ENCODE measurements around the gene TMEM178B.

The TMEM178B gene

DNA sequence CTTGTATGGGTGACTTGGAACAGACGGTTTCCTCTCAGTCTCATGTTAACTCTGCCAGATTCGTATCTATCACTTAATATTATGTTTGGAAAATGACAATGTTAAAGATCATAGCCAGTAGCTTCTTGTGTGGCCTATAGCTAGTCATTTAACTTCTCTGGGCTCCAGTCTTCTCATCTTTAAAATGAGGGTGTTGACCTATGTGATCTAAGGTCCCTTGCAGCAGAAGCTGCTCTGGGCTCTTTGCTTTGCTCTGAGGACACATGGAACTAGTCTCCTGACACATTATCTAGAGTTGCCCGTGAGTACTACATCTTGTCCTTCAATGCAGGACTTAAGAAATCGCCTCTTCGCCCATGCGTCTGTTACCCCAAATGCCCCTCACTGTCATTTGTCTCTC, 93.1 kb downstream of the TMEM178B start:
- ChIA-PET POLR2A (no interaction called here), CTCF (no interaction called here)
- no peak overlapping the region for H3K27ac ChIP-seq (ENCODE audit: extremely low read depth, low read depth, low read length)
- H3K4me3 ChIP-seq (ENCODE audit: low read depth, low read length), result no peak overlapping the region
- H3K9me3 ChIP-seq (ENCODE audit: control insufficient read depth, insufficient read depth, low read depth, low read length), result no peaks in the 10 kb centered on the region
- H3K36me3 ChIP-seq (ENCODE audit: control insufficient read depth in 2 of 2, insufficient read depth in 1 of 2, low read length in 2 of 2), result no peaks in the 10 kb centered on the region
- H3K4me1 ChIP-seq (ENCODE audit: control insufficient read depth, insufficient read depth, low read length), result no peaks in the 10 kb centered on the region
- TF ChIP-seq ZNF600 (tag by site-specific recombination; IDR thresholded peaks at IDR 0.05) (no peak), ZNF292 (tag by site-specific recombination; IDR thresholded peaks at IDR 0.05; ENCODE audit: borderline replicate concordance, low read depth) (no peak), ZBTB20 (tag by site-specific recombination; IDR thresholded peaks at IDR 0.05) (no peak), ZNF174 (tag by site-specific recombination; IDR thresholded peaks at IDR 0.05) (no peak), ZNF544 (tag by site-specific recombination; IDR thresholded peaks at IDR 0.05) (no peak), ZFP41 (tag by site-specific recombination; IDR thresholded peaks at IDR 0.05; ENCODE audit: borderline replicate concordance) (no peak), ZNF391 (tag by site-specific recombination; IDR thresholded peaks at IDR 0.05; ENCODE audit: borderline replicate concordance, low read depth) (no peak), ZNF239 (tag by site-specific recombination; IDR thresholded peaks at IDR 0.05) (no peak), ZNF133 (tag by site-specific recombination; IDR thresholded peaks at IDR 0.05) (no peak), EGR2 (tag by site-specific recombination; IDR thresholded peaks at IDR 0.05; ENCODE audit: low read depth) (no peak), ZNF658 (tag by site-specific recombination; IDR thresholded peaks at IDR 0.05) (no peak), ZNF18 (tag by site-specific recombination; IDR thresholded peaks at IDR 0.05) (no peak), ZIC2 (tag by site-specific recombination; IDR thresholded peaks at IDR 0.05) (no peak)
- TF ChIP-seq, protein P1, sequence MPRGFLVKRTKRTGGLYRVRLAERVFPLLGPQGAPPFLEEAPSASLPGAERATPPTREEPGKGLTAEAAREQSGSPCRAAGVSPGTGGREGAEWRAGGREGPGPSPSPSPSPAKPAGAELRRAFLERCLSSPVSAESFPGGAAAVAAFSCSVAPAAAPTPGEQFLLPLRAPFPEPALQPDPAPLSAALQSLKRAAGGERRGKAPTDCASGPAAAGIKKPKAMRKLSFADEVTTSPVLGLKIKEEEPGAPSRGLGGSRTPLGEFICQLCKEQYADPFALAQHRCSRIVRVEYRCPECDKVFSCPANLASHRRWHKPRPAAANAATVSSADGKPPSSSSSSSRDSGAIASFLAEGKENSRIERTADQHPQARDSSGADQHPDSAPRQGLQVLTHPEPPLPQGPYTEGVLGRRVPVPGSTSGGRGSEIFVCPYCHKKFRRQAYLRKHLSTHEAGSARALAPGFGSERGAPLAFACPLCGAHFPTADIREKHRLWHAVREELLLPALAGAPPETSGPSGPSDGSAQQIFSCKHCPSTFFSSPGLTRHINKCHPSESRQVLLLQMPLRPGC (tag by site-specific recombination; IDR thresholded peaks at IDR 0.05), result no peak
- TF ChIP-seq, protein P2, sequence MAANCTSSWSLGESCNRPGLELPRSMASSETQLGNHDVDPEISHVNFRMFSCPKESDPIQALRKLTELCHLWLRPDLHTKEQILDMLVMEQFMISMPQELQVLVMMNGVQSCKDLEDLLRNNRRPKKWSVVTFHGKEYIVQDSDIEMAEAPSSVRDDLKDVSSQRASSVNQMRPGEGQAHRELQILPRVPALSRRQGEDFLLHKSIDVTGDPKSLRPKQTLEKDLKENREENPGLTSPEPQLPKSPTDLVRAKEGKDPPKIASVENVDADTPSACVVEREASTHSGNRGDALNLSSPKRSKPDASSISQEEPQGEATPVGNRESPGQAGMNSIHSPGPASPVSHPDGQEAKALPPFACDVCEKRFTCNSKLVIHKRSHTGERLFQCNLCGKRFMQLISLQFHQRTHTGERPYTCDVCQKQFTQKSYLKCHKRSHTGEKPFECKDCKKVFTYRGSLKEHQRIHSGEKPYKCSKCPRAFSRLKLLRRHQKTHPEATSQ (tag by site-specific recombination; IDR thresholded peaks at IDR 0.05), result no peak
- TF ChIP-seq, protein P3, sequence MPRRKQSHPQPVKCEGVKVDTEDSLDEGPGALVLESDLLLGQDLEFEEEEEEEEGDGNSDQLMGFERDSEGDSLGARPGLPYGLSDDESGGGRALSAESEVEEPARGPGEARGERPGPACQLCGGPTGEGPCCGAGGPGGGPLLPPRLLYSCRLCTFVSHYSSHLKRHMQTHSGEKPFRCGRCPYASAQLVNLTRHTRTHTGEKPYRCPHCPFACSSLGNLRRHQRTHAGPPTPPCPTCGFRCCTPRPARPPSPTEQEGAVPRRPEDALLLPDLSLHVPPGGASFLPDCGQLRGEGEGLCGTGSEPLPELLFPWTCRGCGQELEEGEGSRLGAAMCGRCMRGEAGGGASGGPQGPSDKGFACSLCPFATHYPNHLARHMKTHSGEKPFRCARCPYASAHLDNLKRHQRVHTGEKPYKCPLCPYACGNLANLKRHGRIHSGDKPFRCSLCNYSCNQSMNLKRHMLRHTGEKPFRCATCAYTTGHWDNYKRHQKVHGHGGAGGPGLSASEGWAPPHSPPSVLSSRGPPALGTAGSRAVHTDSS (tag by site-specific recombination; IDR thresholded peaks at IDR 0.05), result no peak

GRCh38 chr7:141167381-141167964, 93.6 kb downstream of the TMEM178B start:
- H3K27ac ChIP-seq (ENCODE audit: extremely low read depth, low read depth, low read length), result no peak overlapping the region
- no peaks in the 10 kb centered on the region for H3K36me3 ChIP-seq (ENCODE audit: control insufficient read depth in 2 of 2, insufficient read depth in 1 of 2, low read length in 2 of 2)
- no peaks in the 10 kb centered on the region for H3K4me1 ChIP-seq (ENCODE audit: control insufficient read depth, insufficient read depth, low read length)
- no peak overlapping the region for H3K4me3 ChIP-seq (ENCODE audit: low read depth, low read length)
- TF ChIP-seq ZNF626 (tag by site-specific recombination; IDR thresholded peaks at IDR 0.05) (no peak), ZNF530 (tag by site-specific recombination; IDR thresholded peaks at IDR 0.05; ENCODE audit: low read depth) (no peak), ZEB2 (tag by site-specific recombination; IDR thresholded peaks at IDR 0.05) (no peak), KLF1 (tag by site-specific recombination; IDR thresholded peaks at IDR 0.05) (no peak), ZNF792 (tag by site-specific recombination; IDR thresholded peaks at IDR 0.05) (no peak), ZBTB48 (tag by site-specific recombination; IDR thresholded peaks at IDR 0.05) (no peak), ZNF350 (tag by site-specific recombination; IDR thresholded peaks at IDR 0.05) (no peak), ZIC2 (tag by site-specific recombination; IDR thresholded peaks at IDR 0.05) (no peak), ZBTB11 (tag by site-specific recombination; conservative IDR thresholded peaks at IDR 0.05; ENCODE audit: low read depth) (no peak)
- CTCF ChIA-PET, result no interaction called here
- no peaks in the 10 kb centered on the region for H3K9me3 ChIP-seq (ENCODE audit: control insufficient read depth, insufficient read depth, low read depth, low read length)
- POLR2A ChIA-PET, result no interaction called here
